OCI-LY7 (cell line): ENCODE data around the gene TRIP12. TPM values are rescaled to one million over a fixed set of nuclear protein-coding genes. Genes with fewer than 3 reads are reported as not detected.
"Not testable (repeated sequence)": the region's sequence is repeated elsewhere in the genome, so short reads cannot be mapped to it uniquely, and the experiment has no call there.

Experiments
- BruUV-seq: library from RNA; stranded (reverse); fragments of 400-500 nt; replicated peaks from 2 replicates; lab custom pipeline; 2021; lab: Mats Ljungman, UMichigan
- CTCF ChIA-PET: fragments of 300-600 bp; sonication (Branson Sonifier 250); formaldehyde crosslinking; loops from one replicate; lab custom pipeline; 2022; ENCODE audit warnings: antibody characterized with exemption; ENCODE audit not compliant: unreplicated experiment; lab: Charles Lee
- POLR2A ChIA-PET: fragments of 300-600 bp; sonication (Branson Sonifier 250); formaldehyde crosslinking; loops from one replicate; lab custom pipeline; 2022; ENCODE audit warnings: antibody characterized with exemption; lab: Charles Lee
- DNase-seq: peaks from one replicate; pipeline ENCODE4 v3.0.0-alpha.2; 2015; ENCODE audit warnings: low spot score
- H2AFZ ChIP-seq: fragments of 200-600 bp; sonication (generic), shearing (Covaris generic); 2 replicates; pipeline ENCODE4 v1.6.1; 2014; ENCODE audit warnings: mild to moderate bottlenecking, antibody characterized with exemption, low read length, moderate library complexity
- H3K27ac ChIP-seq: fragments of 200-600 bp; sonication (generic); 2 replicates; pipeline ENCODE4 v1.5.1; 2014; ENCODE audit warnings: mixed run types, low read depth, mild to moderate bottlenecking, moderate library complexity, low read length, inconsistent platforms; ENCODE audit not compliant: poor library complexity, severe bottlenecking
- H3K36me3 ChIP-seq: fragments of 200-600 bp; sonication (generic); 2 replicates; pipeline ENCODE4 v1.6.1; 2014; ENCODE audit warnings: mild to moderate bottlenecking, antibody characterized with exemption, low read length, moderate library complexity, mixed read lengths; ENCODE audit not compliant: insufficient read depth
- H3K4me1 ChIP-seq: fragments of 200-600 bp; sonication (generic); 2 replicates; pipeline ENCODE4 v1.5.1; 2014; ENCODE audit warnings: mild to moderate bottlenecking, low read length; ENCODE audit not compliant: insufficient read depth, poor library complexity, severe bottlenecking
- H3K4me2 ChIP-seq: fragments of 200-600 bp; sonication (generic); 2 replicates; pipeline ENCODE4 v1.6.1; 2014; ENCODE audit warnings: mild to moderate bottlenecking, low read length
- H3K4me3 ChIP-seq: fragments of 200-600 bp; sonication (generic); 2 replicates; pipeline ENCODE4 v1.5.1; 2014; ENCODE audit warnings: mild to moderate bottlenecking, low read depth, low read length; ENCODE audit not compliant: poor library complexity, severe bottlenecking
- H3K79me2 ChIP-seq: fragments of 200-600 bp; sonication (generic); 2 replicates; pipeline ENCODE4 v1.6.1; 2016; ENCODE audit warnings: low read depth, mild to moderate bottlenecking, low read length, moderate library complexity, mixed read lengths; ENCODE audit not compliant: insufficient read depth
- H3K9me2 ChIP-seq: fragments of 200-600 bp; sonication (generic); 2 replicates; pipeline ENCODE4 v1.6.1; 2016; ENCODE audit warnings: mild to moderate bottlenecking, low read length, mixed read lengths; ENCODE audit not compliant: insufficient read depth
- H3K9me3 ChIP-seq: fragments of 200-600 bp; sonication (generic); 2 replicates; pipeline ENCODE4 v1.6.1; 2014; ENCODE audit warnings: mild to moderate bottlenecking, mixed run types, low read length, mixed read lengths
- H4K20me1 ChIP-seq: fragments of 200-600 bp; sonication (generic); 2 replicates; pipeline ENCODE4 v1.6.1; 2014; ENCODE audit warnings: mild to moderate bottlenecking, antibody characterized with exemption, low read length, moderate library complexity, mixed read lengths; ENCODE audit not compliant: insufficient read depth
- CTCF ChIP-seq: fragments of 200-600 bp; sonication (generic); conservative IDR thresholded peaks from 2 replicates; pipeline ENCODE4 v1.5.1; 2014; ENCODE audit warnings: mild to moderate bottlenecking, antibody characterized with exemption, low read length, moderate library complexity, mixed read lengths
- EZH2phosphoT487 ChIP-seq: fragments of 200-600 bp; sonication (generic); IDR thresholded peaks from 2 replicates; pipeline ENCODE4 v1.6.1; 2018; ENCODE audit warnings: low read depth, borderline replicate concordance, mild to moderate bottlenecking, mixed run types, antibody characterized with exemption, low read length, moderate library complexity, mixed read lengths
- intact Hi-C: fragments of 100-400 bp; cut with micrococcal nuclease; formaldehyde crosslinking; loops from one replicate; pipeline ENCODE4 v1.10.0; 2022; ENCODE audit not compliant: unreplicated experiment
- total RNA-seq, 2 experiments: library from RNA; depleted of rRNA in 1 of 2; stranded (reverse); fragments of >200 nt in 1 of 2; shearing (Covaris generic) in 1 of 2; gene quantifications; 2 replicates each; pipeline ENCODE4 v1.2.3, GENCODE V29; 2014 to 2022

TRIP12 gene
- total RNA-seq, 2 experiments from 2014 or later = 80.0 to 185 TPM

- no peak overlapping the region for H3K27ac ChIP-seq
- no peaks in the 10 kb centered on the region for H4K20me1 ChIP-seq
- no peak overlapping the region for H3K4me2 ChIP-seq
- intact Hi-C loops = no loop called here
- no peaks in the 10 kb centered on the region for H3K79me2 ChIP-seq
- ChIA-PET CTCF (no interaction called here), POLR2A (interaction anchor here (0.6 to 0.7 kb wide), 2 partner anchors 79 to 96 kb away, joined by 4 to 6 read pairs; no protein-coding TSS in a partner anchor)
- TF ChIP-seq CTCF (no peak), EZH2phosphoT487 (no peak)
- H3K9me3 ChIP-seq = no peaks in the 10 kb centered on the region
- no TSS peak for BruUV-seq
- peaks cover 6% of the 10 kb centered on the region for H3K4me1 ChIP-seq
- H2AFZ ChIP-seq = no peak overlapping the region
- H3K9me2 ChIP-seq = no peaks in the 10 kb centered on the region
- no peaks in the 10 kb centered on the region for H3K36me3 ChIP-seq
- H3K4me3 ChIP-seq = no peak overlapping the region
- DNase-seq = no peak
Observed at GRCh38 chr2:229752970-229753729, 168.7 kb downstream of the TRIP12 start.

GRCh38 chr2:229749779-229750178 lies 172.0 kb downstream of the TRIP12 start:
- no peak overlapping the region for H3K27ac ChIP-seq
- BruUV-seq = no TSS peak
- H3K79me2 ChIP-seq = no peaks in the 10 kb centered on the region
- no peaks in the 10 kb centered on the region for H3K9me2 ChIP-seq
- no peaks in the 10 kb centered on the region for H4K20me1 ChIP-seq
- no peak overlapping the region for H3K4me2 ChIP-seq
- no peaks in the 10 kb centered on the region for H3K36me3 ChIP-seq
- H3K9me3 ChIP-seq = no peaks in the 10 kb centered on the region
- intact Hi-C loops = no loop called here
- no peak overlapping the region for H2AFZ ChIP-seq
- TF ChIP-seq EZH2phosphoT487 (no peak), CTCF (no peak)
- no peak overlapping the region for H3K4me3 ChIP-seq
- DNase-seq = peak; percentile 2
- ChIA-PET CTCF (no interaction called here), POLR2A (interaction anchor here (0.5 to 0.7 kb wide), 4 partner anchors 67 to 1749 kb away, joined by 3 to 6 read pairs (median 4); no protein-coding TSS in a partner anchor)
- peaks cover 6% of the 10 kb centered on the region for H3K4me1 ChIP-seq

GRCh38 chr2:229748950-229749349 lies 172.9 kb downstream of the TRIP12 start:
- Histone ChIP-seq H3K4me1 (peaks cover 6% of the 10 kb centered on the region), H3K4me2 (no peak overlapping the region), H3K9me3 (no peaks in the 10 kb centered on the region), H3K36me3 (no peaks in the 10 kb centered on the region), H3K79me2 (no peaks in the 10 kb centered on the region), H2AFZ (no peak overlapping the region), H3K9me2 (no peaks in the 10 kb centered on the region), H3K4me3 (no peak overlapping the region), H4K20me1 (no peaks in the 10 kb centered on the region), H3K27ac (no peak overlapping the region)
- TF ChIP-seq EZH2phosphoT487 (no peak), CTCF (0 out of 2 replicates have a peak, but pooled peaks have one; percentile 27)
- no peak for DNase-seq
- intact Hi-C loops = no loop called here
- POLR2A ChIA-PET = interaction anchor here (0.7 kb wide), 1 partner anchor 1202 kb away, joined by 3 read pairs; no protein-coding TSS in a partner anchor
- BruUV-seq = no TSS peak
- CTCF ChIA-PET = no interaction called here

- CTCF ChIA-PET, H3K79me2 ChIP-seq, H3K27ac ChIP-seq, POLR2A ChIA-PET, H3K4me3 ChIP-seq, H3K4me1 ChIP-seq, H3K36me3 ChIP-seq, DNase-seq, intact Hi-C loops, H3K9me2 ChIP-seq, BruUV-seq, H4K20me1 ChIP-seq, H2AFZ ChIP-seq, H3K4me2 ChIP-seq: not testable (repeated sequence)
- H3K9me3 ChIP-seq = peaks cover 11% of the 10 kb centered on the region; the same call in 1 of the 2 replicates
Observed at GRCh38 chr2:229742691-229743090, 179.1 kb downstream of the TRIP12 start.
